HG03039 (cell line): Measurements from ENCODE around the gene SLC12A9.

Experiments
- ATAC-seq: cut with Tn5 transposase; IDR thresholded peaks from one replicate; pipeline ENCODE4 v1.9.1; 2021; ENCODE audit warnings: mild to moderate bottlenecking, moderate library complexity; ENCODE audit not compliant: unreplicated experiment

Gene SLC12A9

GRCh38 chr7:100882201-100882600 lies 29.7 kb downstream of the SLC12A9 start:
- no peak for ATAC-seq

GRCh38 chr7:100882785-100883526 lies 30.4 kb downstream of the SLC12A9 start:
- no peak for ATAC-seq

GRCh38 chr7:100884736-100885439 lies 32.4 kb downstream of the SLC12A9 start:
- ATAC-seq = no peak

GRCh38 chr7:100885440-100886141 lies 33.1 kb downstream of the SLC12A9 start:
- no peak for ATAC-seq

- ATAC-seq = no peak
Measured at GRCh38 chr7:100886142-100886935, 33.8 kb downstream of the SLC12A9 start.

- ATAC-seq = no peak
Measured at GRCh38 chr7:100886936-100887515, 34.5 kb downstream of the SLC12A9 start.

- ATAC-seq = no peak
Measured at GRCh38 chr7:100887516-100888290, 35.2 kb downstream of the SLC12A9 start.

- ATAC-seq = no peak
Measured at GRCh38 chr7:100888291-100888987, 35.9 kb downstream of the SLC12A9 start.

GRCh38 chr7:100888988-100889750 lies 36.7 kb downstream of the SLC12A9 start, which contains the start of gene UFSP1:
TSS of gene UFSP1 (minus strand) at chr7:100889715. CDS start at chr7:100889271, 444 bp downstream.
- peak; percentile 23 for ATAC-seq

- no peak for ATAC-seq
Measured at GRCh38 chr7:100890653-100891567, 38.4 kb downstream of the SLC12A9 start.

GRCh38 chr7:100891568-100892247 lies 39.2 kb downstream of the SLC12A9 start:
- ATAC-seq = no peak

GRCh38 chr7:100892364-100893317 lies 40.1 kb downstream of the SLC12A9 start:
- no peak for ATAC-seq

- no peak for ATAC-seq
Measured at GRCh38 chr7:100893318-100893895, 40.9 kb downstream of the SLC12A9 start.

GRCh38 chr7:100893910-100894721 lies 41.6 kb downstream of the SLC12A9 start:
- ATAC-seq = no peak
